Heart left ventricle (tissue), 16 donors: ENCODE measurements around the gene PPM1F. TPM values are rescaled to one million over a fixed set of nuclear protein-coding genes. Genes with fewer than 3 reads are reported as not detected.

ENCODE experiments used
- ATAC-seq, 4 donors: fragments of 200-7000 bp; cut with Tn5 transposase; one replicate each; pipeline ENCODE4 v1.9.1; 2020 to 2022; ENCODE audit warnings: moderate library complexity in 4 of 4, mild to moderate bottlenecking in 3 of 4, moderate number of reproducible peaks in 1 of 4
- DNase-seq, 5 donors: peaks; one replicate each; pipeline ENCODE4 v3.0.0-alpha.2; 2020
- H3K27ac ChIP-seq, 12 donors: fragments of 200-600 bp; sonication (generic) in 4 of 12; one replicate each; pipeline versions ENCODE4 v1.5.0 to v1.8.0; 2016 to 2022; ENCODE audit warnings: mild to moderate bottlenecking in 2 of 12
- H3K27me3 ChIP-seq, 9 donors: fragments of 200-600 bp; sonication (generic) in 2 of 9; one replicate each; pipeline versions ENCODE4 v1.5.1 to v1.8.0; 2016 to 2022; ENCODE audit warnings: mild to moderate bottlenecking in 3 of 9
- H3K36me3 ChIP-seq, 9 donors: fragments of 200-600 bp; sonication (generic) in 2 of 9; one replicate each; pipeline versions ENCODE4 v1.5.0 to v1.8.0; 2018 to 2022; ENCODE audit warnings: mild to moderate bottlenecking in 2 of 9
- H3K4me1 ChIP-seq, 12 donors: fragments of 200-600 bp; sonication (generic) in 4 of 12; one replicate each; pipeline versions ENCODE4 v1.5.0 to v1.8.0; 2016 to 2022; ENCODE audit warnings: mild to moderate bottlenecking in 3 of 12
- H3K4me3 ChIP-seq, 12 donors: fragments of 200-600 bp; sonication (generic) in 4 of 12; one replicate each; pipeline versions ENCODE4 v1.5.0 to v1.8.0; 2017 to 2022; ENCODE audit warnings: mild to moderate bottlenecking in 9 of 12, moderate library complexity in 4 of 12
- H3K9me3 ChIP-seq, 12 donors: fragments of 200-600 bp; sonication (generic) in 4 of 12; one replicate each; pipeline versions ENCODE4 v1.5.0 to v1.8.0; 2016 to 2022; ENCODE audit warnings: mild to moderate bottlenecking in 1 of 12
- CTCF ChIP-seq, 12 donors: fragments of 200-600 bp; sonication (generic) in 4 of 12; IDR thresholded peaks; one replicate each; pipeline versions ENCODE4 v1.5.0 to v1.8.0; 2018 to 2022; ENCODE audit warnings: antibody characterized with exemption in 12 of 12, mild to moderate bottlenecking in 5 of 12
- POLR2A ChIP-seq, 2 donors: fragments of 450-650 bp; IDR thresholded peaks; one replicate each; pipeline ENCODE4 v1.6.1; 2017; ENCODE audit warnings: antibody characterized with exemption in 2 of 2, mild to moderate bottlenecking in 2 of 2, moderate library complexity in 2 of 2
- WGBS, 4 donors: extraction: QIAGEN DNeasy Blood & Tissue Kit in 2 of 4; methylation state at CpG; one replicate each; pipeline versions ENCODE4 v1.1.5 to v1.1.7; 2013 to 2018; 5-methylcytosine and 5-hydroxymethylcytosine counted together
- intact Hi-C, 10 donors: fragments of 100-400 bp; cut with DNase I; formaldehyde crosslinking; loops; one replicate each; pipeline versions ENCODE4 v1.11.1 to v1.14.2; 2022
- polyA plus RNA-seq, 2 donors: library from polyadenylated mRNA; stranded (reverse); fragments of 200-250 nt; gene quantifications; one replicate each; pipeline ENCODE4 v1.2.3, GENCODE V29; 2013
- total RNA-seq, 9 donors: library from RNA; depleted of rRNA in 2 of 9; stranded (reverse); fragments of >200 nt in 2 of 9; fragmentation: NEBNext Ultra II Directional in 3 of 9; extraction: Animal tissue kit (Norgen Biotek cat#: 25700) in 3 of 9; gene quantifications; one replicate each; pipeline versions ENCODE4 v1.1.0 to v1.2.4, GENCODE V29; 2016 to 2023
- donor health status: ischemic (EF 13 %, LVEDD 7.1; RV severe dilation, severe dysfunction).
- donor health status: healthy with polysubstance abuse.
- donor health status: DM: no; HTN: yes; CAD: no.
- donor health status: DM: no; HTN: no; CAD: no.
- donor health status: ischemic (EF 25% LVEDD 6.9; RV normal size, moderate dysfunction).
- donor health status: ischemic (EF 25% LVEDD 5.7; RV mildly dilated, moderate dysfunction).
- donor health status: healthy.
- donor health status: DM: yes; HTN: yes; CAD: no.
- donor health status: ischemic (EF 35%, LVEDD 5.7; RV mildly dilated, moderate dysfunction).
- donor health status: nonischemic (EF 11% LVEDD 7.7; RV severe dilation, severe dysfunction).
- donor health status: DM: yes; HTN: yes; CAD: no.
- donor health status: PGD.
- donor health status: ischemic (EF 29% LVEDD 5.4; RV normal size, mild dysfunction).
- donor health status: nonischemic (EF 23%, LVEDD 6.1; RV moderate dilation, normal function).

The PPM1F gene
- total and polyA plus RNA-seq, 11 donors, result 12.1 to 51.1 (median 20.2) TPM

DNA sequence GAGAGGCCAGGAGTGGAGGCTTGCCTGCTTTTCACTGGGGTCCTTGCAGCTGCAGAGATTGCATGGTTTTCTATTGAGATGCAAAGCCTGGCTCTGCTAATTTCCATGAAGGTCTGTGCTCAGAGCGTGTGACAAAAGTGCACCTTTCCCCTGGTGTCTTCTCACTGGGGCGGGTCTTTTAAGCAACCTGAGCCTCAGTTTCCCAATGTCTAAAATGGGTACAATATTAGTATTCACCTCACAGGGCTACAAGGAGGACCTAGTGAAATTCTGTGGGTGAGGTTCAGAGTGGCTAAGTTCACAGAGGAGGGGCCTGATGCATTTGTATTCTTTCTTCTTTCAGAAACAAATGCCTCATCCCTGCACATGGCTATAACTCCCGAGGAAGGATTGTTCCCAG is 20.3 kb downstream of the PPM1F start:
- Histone ChIP-seq H3K4me3 (no peak overlapping the region), H3K36me3 (peaks cover 2 to 94% (median 75%) of the 10 kb centered on the region in 9 donors), H3K4me1 (peaks cover 5 to 28% (median 18%) of the 10 kb centered on the region in 12 donors), H3K27me3 (no peaks in the 10 kb centered on the region), H3K27ac (no peak overlapping the region), H3K9me3 (no peaks in the 10 kb centered on the region)
- DNase-seq (no peak), ATAC-seq (no peak)
- intact Hi-C loops, result loop anchor here in 3 of 10 donors (5.0 to 10.0 kb wide), 2 partner anchors 55 to 158 kb away; no protein-coding TSS in a partner anchor
- WGBS, 4 donors, result 88 to 98% (median 96%) methylated on average over 3 of the region's 3 CpGs
- TF ChIP-seq POLR2A (IDR thresholded peaks at IDR 0.05), result no peak
- no peak for TF ChIP-seq CTCF (IDR thresholded peaks at IDR 0.05)

- TF ChIP-seq POLR2A (IDR thresholded peaks at IDR 0.05) (no peak), CTCF (IDR thresholded peaks at IDR 0.05) (no peak)
- WGBS, 4 donors, result 92 to 97% (median 94%) methylated on average over 12 of the region's 12 CpGs
- Histone ChIP-seq H3K27me3 (no peaks in the 10 kb centered on the region), H3K9me3 (no peaks in the 10 kb centered on the region), H3K27ac (no peak overlapping the region), H3K4me3 (no peak overlapping the region), H3K4me1 (peaks cover 0 to 22% (median 5%) of the 10 kb centered on the region in 12 donors), H3K36me3 (peaks cover 2 to 99% (median 86%) of the 10 kb centered on the region in 9 donors)
- no peak for ATAC-seq
- DNase-seq, result no peak
- intact Hi-C loops, result loop anchor here in 3 of 10 donors (5.0 to 10.0 kb wide), 2 partner anchors 54 to 156 kb away; no protein-coding TSS in a partner anchor
Observed at GRCh38 chr22:21931056-21931455, 21.6 kb downstream of the PPM1F start.

DNA sequence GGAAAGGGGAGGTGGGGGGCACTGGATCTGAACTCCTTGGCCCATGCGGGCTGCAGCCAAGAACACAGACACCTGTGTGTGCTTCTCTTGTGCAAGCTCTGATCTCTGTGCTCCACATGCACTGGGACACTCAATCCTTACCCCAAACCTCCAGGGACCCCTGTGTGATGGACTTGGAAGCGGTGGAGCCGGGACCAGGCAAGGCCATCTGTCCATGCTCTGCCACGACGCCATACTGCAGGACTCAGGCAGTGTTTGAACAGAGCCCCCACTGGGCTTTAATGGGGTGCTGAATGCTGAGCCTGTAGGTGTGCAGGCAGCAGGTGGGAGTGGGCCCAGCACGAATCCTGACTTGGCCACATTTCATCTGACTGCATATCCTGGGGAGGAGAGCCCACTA is 23.4 kb downstream of the PPM1F start:
- TF ChIP-seq CTCF (IDR thresholded peaks at IDR 0.05) (no peak), POLR2A (IDR thresholded peaks at IDR 0.05) (no peak)
- Histone ChIP-seq H3K27ac (no peak overlapping the region), H3K4me3 (no peak overlapping the region), H3K9me3 (no peaks in the 10 kb centered on the region), H3K36me3 (peaks cover 2 to 98% (median 84%) of the 10 kb centered on the region in 9 donors), H3K4me1 (peaks cover 0 to 15% (median 0%) of the 10 kb centered on the region in 12 donors), H3K27me3 (no peaks in the 10 kb centered on the region)
- 75 to 92% (median 91%) methylated on average over 1 to 6 of the region's 6 CpGs for WGBS, 4 donors
- intact Hi-C loops, result loop anchor here in 2 of 10 donors (5.0 to 10.0 kb wide), 2 partner anchors 38 to 54 kb away; no protein-coding TSS in a partner anchor
- DNase-seq (no peak), ATAC-seq (no peak)

- Histone ChIP-seq H3K9me3 (no peaks in the 10 kb centered on the region), H3K36me3 (peaks cover 2 to 96% (median 82%) of the 10 kb centered on the region in 9 donors), H3K27me3 (no peaks in the 10 kb centered on the region), H3K4me3 (no peak overlapping the region), H3K27ac (no peak overlapping the region), H3K4me1 (peaks cover 0 to 15% (median 0%) of the 10 kb centered on the region in 12 donors)
- ATAC-seq, result no peak
- no peak for TF ChIP-seq CTCF (IDR thresholded peaks at IDR 0.05)
- no peak for TF ChIP-seq POLR2A (IDR thresholded peaks at IDR 0.05)
- no peak for DNase-seq
- intact Hi-C loops, result loop anchor here in 2 of 10 donors (5.0 to 10.0 kb wide), 2 partner anchors 39 to 53 kb away; no protein-coding TSS in a partner anchor
- 72 to 77% (median 76%) methylated on average over 8 to 12 of the region's 12 CpGs for WGBS, 4 donors
Observed at GRCh38 chr22:21928048-21928447, 24.6 kb downstream of the PPM1F start.
